ENCODE data around the gene GUCA2A.

The GUCA2A gene

DNA sequence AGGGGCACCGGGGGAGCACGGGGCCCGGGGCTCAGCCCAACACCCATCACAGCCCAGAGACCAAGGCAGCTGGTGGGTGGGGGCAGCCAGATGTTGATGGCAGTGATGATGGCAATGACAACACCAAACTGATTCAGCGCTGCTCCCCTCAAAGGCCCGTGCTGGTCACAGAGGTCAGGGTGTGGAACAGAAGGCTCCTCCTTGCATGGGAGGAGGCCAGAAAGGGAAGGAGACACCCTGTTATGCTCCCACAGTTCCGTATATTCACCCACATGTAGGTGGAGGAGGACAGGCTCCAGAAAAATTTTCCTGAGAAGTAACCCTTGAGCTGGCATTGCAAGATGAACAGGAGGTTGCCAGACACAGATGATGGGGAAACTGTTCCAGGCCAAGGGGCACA is 10.9 kb downstream of the GUCA2A start:
- DNase-seq (ENCODE audit: low read depth) = no peak

- DNase-seq (ENCODE audit: low read depth) = no peak
These were observed 11.5 kb downstream of the GUCA2A start, which contains the start of gene GUCA2B for GRCh38 chr1:42152907-42153600. GUCA2B (plus strand) TSS chr1:42153410; CDS start chr1:42153451, 41 bp downstream.

- DNase-seq (ENCODE audit: low read depth) = no peak
These were observed 12.4 kb downstream of the GUCA2A start for GRCh38 chr1:42152119-42152518.

DNA sequence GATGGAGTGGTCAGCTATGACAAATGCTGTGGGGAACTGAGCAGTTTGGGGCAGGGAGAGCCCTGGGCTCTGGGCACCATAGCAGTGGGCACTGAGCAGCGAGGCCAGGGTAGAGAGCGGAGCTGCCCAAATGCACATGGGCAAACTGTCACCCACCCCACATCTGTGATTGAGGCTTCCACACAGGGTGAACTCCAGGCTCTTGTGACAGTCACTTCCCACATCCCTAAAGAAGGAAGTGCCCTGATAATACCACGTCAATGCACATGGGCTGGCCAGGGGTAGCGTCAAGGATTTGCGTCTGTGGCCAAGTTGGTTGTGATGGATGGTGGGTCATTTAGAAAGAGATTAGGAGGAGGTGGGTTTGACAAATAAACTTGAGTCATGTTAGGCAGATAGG is 13.9 kb downstream of the GUCA2A start:
- no peak for DNase-seq (ENCODE audit: low read depth)

- DNase-seq (ENCODE audit: low read depth) = no peak
These were observed 16.4 kb downstream of the GUCA2A start for GRCh38 chr1:42148166-42148565.

DNA sequence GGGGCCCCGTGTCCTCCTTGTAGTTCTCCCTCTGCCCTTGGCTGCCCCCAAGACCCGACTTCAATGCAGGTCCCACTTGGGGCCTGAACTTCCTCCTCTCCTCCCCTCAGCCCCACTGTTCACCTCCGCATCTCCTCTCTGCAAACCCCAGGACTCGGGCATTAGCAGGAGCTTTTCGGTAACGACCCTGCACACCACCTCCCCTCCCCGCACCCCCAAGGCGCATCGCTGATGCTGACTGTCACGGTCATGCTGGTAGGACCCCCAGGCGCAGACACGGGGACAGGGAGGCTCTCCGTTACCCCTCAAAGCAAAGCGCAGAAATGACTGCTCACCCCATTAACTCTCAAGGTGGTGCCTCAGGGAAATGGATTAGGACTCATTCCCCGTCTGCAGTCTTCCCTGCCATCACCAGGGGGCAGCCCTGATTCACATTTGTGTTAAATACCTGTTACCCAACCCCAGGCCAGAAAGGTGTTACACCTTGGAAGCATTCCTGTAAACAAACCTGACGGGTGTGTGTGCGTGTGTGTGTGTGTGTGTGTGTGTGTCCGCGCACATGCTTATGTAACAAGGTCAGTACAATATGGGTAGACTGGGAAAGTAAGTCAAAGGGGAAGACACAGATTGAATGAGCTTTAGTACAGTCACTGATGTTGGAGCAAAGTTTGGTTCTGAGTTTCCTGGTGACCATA is 17.8 kb downstream of the GUCA2A start:
- peak; percentile 52 for DNase-seq (ENCODE audit: low read depth)

- DNase-seq (ENCODE audit: low read depth) = no peak
These were observed 18.6 kb downstream of the GUCA2A start for GRCh38 chr1:42145764-42146625.

DNA sequence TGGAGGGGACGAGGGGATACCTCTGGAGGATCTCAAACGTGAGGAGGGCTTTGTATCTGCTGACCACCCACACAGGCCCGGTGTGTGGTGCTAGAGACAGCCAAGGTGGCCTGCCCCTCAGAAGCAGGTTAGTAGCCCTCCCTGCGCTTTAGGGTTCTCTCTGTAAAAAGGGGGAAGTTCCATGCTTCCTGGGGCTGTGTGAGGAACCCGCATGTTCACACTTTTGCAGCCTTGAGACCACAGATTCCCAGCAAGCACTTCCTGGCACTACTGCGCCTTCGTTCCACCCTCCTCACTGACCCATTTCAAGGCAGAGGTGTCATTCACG is 19.2 kb downstream of the GUCA2A start:
- DNase-seq (ENCODE audit: low read depth) = no peak

DNA sequence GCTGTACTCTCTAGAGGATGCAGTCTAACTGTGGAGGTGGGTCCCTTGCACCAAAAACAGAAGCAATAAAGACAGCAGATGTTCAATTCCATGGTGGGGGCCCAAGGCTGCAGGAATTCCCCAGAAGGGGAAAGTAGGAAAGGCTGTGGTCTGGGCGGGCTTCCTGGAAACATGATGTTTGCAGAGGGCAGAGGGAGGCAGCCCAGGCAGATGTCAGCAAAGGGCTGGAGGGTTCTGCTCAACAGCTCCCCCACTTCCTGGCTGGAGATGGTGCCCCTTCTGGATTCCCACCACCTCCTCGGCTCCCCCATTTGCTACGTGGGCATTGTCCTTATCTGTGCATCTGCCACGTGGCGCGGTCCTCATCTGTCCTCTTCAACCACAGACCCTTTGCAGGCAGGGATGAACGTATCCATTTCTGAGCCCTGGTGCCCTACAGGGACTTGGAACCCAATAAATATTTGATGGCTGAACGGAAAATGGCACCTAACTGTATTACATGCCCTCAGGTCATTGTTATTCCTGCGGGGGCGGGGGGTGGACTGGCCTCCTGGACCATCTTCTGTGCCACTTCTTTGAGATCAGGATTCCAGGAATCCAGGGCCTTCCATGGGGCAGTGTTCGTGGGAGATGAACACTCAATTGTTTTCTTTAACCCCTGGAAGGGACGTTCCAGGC is 19.7 kb downstream of the GUCA2A start:
- DNase-seq (ENCODE audit: low read depth) = no peak

- DNase-seq (ENCODE audit: low read depth) = no peak
These were observed 20.4 kb downstream of the GUCA2A start for GRCh38 chr1:42143896-42144710.

GRCh38 chr1:42142894-42143675 is 21.5 kb downstream of the GUCA2A start:
- DNase-seq (ENCODE audit: low read depth) = no peak

DNA sequence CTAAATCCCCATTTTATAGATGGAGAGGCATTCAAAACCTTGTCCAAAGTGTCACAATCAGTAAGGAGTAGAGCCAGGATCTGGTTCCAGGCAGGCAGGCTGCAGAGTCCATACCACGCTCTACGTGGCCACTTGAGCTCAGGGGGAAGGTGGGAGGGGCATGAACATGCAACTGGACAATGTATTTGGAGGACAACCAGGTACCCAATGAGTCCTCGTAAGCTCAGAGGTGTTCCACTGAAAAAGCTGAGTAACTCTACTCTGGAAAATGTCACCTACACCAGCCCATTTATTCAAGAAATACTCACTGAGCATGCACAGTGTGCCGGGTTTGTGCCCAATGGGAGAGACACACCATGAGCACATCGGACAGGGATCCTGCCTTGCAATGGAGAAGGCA is 22.6 kb downstream of the GUCA2A start:
- no peak for DNase-seq (ENCODE audit: low read depth)

- no peak for DNase-seq (ENCODE audit: low read depth)
These were observed 24.4 kb downstream of the GUCA2A start for GRCh38 chr1:42140191-42140590.

DNA sequence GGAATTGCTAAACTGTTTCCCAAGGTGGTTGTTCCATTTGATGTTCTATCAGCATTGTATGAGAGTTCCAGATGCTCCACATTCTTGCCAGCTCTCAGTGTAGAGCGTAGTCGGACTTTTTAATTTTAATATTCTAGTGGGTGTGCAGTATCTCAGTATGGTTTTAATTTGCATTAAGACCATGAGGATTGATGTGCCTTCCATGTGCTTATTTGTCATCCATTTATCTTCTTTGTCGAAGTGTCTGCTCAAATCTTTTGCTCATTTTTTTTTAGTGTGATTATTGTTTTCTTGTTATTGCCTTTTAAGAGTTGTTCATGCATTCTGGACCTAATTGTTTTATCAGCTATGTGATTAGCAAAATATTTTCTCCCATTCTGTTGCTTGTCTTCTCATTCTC is 25.1 kb downstream of the GUCA2A start:
- DNase-seq (ENCODE audit: low read depth) = no peak

- no peak for DNase-seq (ENCODE audit: low read depth)
These were observed 26.0 kb downstream of the GUCA2A start for GRCh38 chr1:42138586-42138985.

DNA sequence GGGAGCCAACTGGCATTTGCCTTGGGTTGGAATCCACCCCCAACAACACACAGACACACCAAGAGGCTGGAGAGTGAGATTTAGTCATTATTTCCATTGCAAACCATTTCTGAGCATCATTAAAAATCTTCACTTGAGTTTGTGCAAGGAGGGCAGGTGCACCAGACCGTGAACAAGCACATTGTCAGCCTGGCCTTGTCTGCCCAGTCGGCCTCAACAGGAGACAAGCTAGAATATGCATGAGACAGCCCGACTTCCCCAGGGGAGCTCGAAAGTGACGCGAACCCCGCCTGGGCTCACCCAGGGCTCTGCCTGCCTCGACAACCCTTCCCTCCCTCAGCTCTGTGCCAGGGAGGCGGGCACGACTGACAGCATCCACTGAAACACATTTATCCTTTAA is 26.8 kb downstream of the GUCA2A start:
- DNase-seq (ENCODE audit: low read depth) = no peak

DNA sequence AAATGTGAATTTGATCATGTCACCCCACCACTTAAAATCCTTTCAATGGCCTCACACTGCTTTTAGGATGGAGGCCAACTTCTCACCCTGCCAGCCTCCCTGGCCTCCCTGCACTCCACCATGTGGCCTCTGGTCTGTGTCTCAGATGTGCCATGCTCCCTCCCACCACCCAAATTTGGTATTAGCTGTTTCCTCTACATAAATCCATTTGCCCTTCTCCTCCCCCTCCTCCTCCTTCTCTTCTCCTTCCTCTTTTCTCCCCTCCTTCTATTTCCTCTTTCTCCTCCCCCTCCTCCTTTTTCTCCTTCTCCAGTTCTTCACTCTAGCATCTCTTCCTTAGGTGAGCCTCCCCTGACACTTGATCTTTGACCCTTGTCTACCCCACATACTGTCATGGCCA is 28.1 kb downstream of the GUCA2A start:
- no peak for DNase-seq (ENCODE audit: low read depth)

- DNase-seq (ENCODE audit: low read depth) = no peak
These were observed 29.1 kb downstream of the GUCA2A start for GRCh38 chr1:42135426-42135825.

- DNase-seq (ENCODE audit: low read depth) = no peak
These were observed 30.6 kb downstream of the GUCA2A start for GRCh38 chr1:42133809-42134526.

DNA sequence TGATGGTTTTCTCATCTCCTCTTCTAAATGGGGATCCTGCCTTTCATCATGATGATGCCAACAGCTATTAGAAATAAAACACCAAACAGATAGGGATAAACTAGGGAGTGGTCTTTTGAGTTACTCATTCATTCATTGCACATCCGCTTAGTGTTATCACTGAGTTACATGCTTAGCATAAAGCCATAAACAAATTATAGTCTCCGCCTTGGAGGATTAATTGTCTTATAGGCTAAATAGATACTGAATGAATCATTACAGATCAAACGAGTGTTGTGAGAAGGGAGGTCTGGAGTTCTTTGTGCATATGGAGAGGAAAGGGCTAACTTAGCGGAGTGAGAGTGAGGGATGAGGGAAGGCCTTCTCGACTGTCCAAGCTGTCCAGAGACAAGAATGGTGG is 31.2 kb downstream of the GUCA2A start:
- DNase-seq (ENCODE audit: low read depth) = no peak
